Ovary (tissue), 3 donors: ENCODE data around the gene DELE1.

ENCODE experiments used
- CTCF ChIP-seq, 3 donors: fragments of 450-650 bp in 2 of 3; fragments of 200-600 bp in 1 of 3; IDR thresholded peaks; one replicate each; pipeline versions ENCODE4 v1.5.1 to v1.8.0; 2016 to 2022; ENCODE audit warnings: antibody characterized with exemption in 3 of 3, mild to moderate bottlenecking in 1 of 3
- POLR2A ChIP-seq: fragments of 450-650 bp; IDR thresholded peaks from one replicate; pipeline ENCODE4 v1.6.1; 2017; ENCODE audit warnings: antibody characterized with exemption, mild to moderate bottlenecking, moderate library complexity
- donor health status: DM: no; HTN: no; CAD: no.

GRCh38 chr5:141941307-141941706, 17.6 kb downstream of the DELE1 start:
- TF ChIP-seq CTCF (IDR thresholded peaks at IDR 0.05) (no peak), POLR2A (no peak)
